Activated CD8-positive, alpha-beta memory T cell treated with anti-CD3 and anti-CD28 coated beads, Interleukin-2, amount 50 U/mL, for 24 hours (primary cell): ENCODE results near the gene RHCG.

ENCODE experiments used
- DNase-seq: peaks from one replicate; pipeline ENCODE4 v3.0.0-alpha.2; 2020; ENCODE audit errors: extremely low read depth

The RHCG gene

GRCh38 chr15:89496155-89497098 lies at the start of gene RHCG:
Gene RHCG (minus strand): TSS chr15:89496583. CDS start chr15:89496544, 39 bp downstream.
- DNase-seq = no peak

DNA sequence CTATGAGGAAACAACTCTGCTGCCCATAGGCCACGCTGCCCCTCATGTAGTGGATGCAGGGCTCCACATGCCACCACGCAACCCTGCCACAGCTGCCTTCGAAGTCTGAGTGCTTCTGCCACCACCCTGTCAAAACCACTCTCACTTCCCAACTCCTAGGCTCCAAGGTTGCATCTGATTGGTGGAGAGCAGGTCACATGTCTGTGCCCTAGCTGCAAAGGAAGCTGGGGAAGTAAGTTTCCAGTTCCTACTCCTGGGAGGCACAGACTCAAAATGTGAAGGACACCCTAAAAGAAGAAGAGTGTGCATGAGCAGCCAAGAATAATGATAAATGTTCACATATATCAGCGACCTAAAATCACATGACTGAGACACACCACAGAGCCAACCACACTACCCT lies 47.0 kb upstream of the RHCG start:
- no peak for DNase-seq

DNA sequence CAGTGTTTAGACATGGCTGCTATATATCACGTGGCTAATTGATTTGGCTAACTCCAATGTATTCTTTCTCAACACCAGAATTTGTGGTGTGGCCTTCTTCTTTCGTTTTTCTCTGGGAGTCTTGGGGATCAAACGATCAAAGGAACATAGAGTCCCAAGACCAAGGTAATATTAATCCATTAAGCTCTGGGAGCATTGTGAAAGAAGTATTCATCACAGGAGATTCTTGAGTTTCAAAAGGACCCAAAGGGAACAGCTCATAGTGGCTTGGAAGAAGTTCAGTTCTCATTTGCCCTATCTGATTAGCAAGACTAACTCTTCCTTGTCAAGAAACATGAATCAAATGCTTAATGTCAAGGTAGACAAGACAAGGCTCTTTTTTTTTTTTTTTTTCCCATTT lies 46.0 kb upstream of the RHCG start:
- no peak for DNase-seq

- DNase-seq = no peak
Measured at GRCh38 chr15:89539027-89539426, 42.6 kb upstream of the RHCG start.

DNA sequence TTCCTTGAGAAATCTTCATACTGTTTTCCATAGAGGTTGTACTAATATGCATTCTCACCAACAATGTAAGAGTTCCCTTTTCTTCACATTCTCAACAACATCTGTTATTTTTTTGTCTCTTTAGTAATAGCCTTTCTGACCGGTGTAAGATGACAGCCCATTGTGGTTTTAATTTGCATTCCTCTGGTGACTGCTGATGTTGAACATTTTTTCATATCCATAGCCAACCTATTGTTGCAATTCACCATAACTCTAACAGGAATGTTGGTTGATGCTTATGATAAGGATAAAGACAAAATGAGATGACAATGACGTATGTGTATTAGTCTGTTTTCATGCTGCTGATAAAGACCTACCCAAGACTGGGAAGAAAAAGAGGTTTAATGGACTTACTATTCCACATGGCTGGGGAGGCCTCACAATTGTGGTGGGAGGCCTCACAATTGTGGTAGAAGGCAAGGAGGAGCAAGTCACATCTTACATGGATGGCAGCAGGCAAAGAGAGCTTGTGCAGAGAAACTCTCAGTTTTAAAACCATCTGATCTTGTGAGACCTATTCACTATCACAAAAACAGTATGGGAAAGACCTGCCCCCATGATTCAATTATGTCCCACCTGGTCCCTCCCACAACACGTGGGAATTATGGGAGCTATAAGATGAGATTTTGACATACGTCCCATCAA lies 37.6 kb upstream of the RHCG start:
- DNase-seq = no peak

GRCh38 chr15:89531796-89532537 lies 35.6 kb upstream of the RHCG start:
- DNase-seq = no peak

DNA sequence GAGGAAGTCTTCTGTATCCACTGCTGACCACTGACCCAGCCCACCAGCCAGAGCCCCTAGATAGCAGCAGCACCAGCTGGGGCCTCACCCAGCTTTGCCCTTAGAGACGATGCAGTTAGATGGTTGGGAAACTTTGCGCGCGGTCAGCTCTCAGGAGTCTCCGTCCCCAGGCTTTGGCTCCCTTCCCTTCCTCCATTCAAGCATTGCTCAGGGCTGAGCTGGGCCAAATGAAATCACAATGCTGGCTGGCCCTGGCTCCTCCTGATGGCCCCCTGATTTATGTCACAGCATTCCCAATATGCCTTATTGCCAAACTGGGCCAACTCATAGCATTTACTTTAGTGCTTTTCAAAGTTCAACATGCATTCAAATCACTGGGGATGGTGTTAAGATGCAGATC lies 34.6 kb upstream of the RHCG start:
- DNase-seq = no peak

GRCh38 chr15:89528757-89529352 lies 32.5 kb upstream of the RHCG start:
- DNase-seq = no peak

DNA sequence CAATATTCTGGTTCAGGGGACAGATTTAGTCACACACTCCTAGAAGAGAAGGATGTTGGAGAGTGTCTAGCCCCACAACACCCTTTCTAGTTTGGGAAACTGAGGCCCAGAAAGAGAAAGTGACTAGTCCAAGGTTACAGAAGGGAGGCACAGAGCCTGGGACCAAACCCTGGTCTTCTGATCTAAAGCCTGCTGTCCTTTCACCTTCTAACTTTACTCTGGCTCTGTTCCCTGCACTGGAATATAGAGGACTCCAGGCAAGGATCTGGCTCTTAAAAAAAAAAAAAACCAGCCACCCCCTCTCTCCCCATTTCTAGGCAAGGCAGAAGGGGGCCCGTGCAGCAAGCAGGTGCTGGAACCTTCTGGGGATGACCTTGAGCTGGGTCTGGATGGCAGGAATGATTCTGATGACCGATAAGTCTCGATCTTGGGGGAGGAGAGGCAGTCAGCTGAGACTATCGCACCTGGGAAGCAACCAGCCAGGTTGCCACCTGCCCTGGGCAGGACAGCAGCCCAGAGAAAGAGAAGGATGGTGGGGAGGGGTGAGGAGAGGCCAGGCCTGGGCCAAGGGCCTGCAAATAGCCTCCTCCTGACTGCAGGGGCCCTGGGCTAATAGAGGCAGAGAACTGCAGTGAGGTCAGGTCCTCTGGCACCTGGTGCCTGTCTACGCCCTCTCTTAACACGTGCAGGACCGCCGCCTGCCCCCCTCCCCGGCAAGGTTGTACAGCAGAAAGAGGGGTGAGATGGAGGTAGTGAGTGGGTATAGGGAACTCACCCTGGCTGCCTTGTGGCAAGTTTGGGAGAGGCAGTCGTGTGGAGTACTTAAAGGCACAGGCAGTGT lies 30.4 kb upstream of the RHCG start:
- DNase-seq = no peak

GRCh38 chr15:89526181-89526580 lies 29.8 kb upstream of the RHCG start:
- no peak for DNase-seq

GRCh38 chr15:89524184-89524583 lies 27.8 kb upstream of the RHCG start:
- DNase-seq = no peak

GRCh38 chr15:89523101-89523500 lies 26.7 kb upstream of the RHCG start:
- DNase-seq = no peak

DNA sequence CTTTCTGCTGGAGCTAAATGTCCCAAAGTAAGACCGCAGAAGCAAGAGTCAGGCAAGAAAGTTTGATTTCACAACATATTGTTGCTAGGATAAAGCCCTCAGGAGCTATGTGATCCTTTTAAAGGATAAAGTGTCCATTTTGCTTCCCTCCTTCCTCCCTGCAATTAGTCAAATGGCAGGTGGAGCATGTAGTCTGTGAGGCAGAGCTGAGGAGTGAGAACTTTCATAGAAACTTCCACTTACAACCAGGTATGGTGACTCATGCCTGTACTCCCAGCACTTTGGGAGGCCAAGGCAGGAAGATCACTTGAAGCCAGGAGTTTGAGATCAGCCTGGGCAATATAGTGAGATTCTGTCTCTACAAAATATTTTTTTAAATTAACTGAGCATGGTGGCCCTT lies 25.2 kb upstream of the RHCG start:
- no peak for DNase-seq

- no peak for DNase-seq
Measured at GRCh38 chr15:89515477-89515876, 19.1 kb upstream of the RHCG start.

GRCh38 chr15:89514596-89515406 lies 18.4 kb upstream of the RHCG start:
- DNase-seq = no peak

- DNase-seq = no peak
Measured at GRCh38 chr15:89514186-89514585, 17.8 kb upstream of the RHCG start.

- DNase-seq = no peak
Measured at GRCh38 chr15:89513284-89513683, 16.9 kb upstream of the RHCG start.

DNA sequence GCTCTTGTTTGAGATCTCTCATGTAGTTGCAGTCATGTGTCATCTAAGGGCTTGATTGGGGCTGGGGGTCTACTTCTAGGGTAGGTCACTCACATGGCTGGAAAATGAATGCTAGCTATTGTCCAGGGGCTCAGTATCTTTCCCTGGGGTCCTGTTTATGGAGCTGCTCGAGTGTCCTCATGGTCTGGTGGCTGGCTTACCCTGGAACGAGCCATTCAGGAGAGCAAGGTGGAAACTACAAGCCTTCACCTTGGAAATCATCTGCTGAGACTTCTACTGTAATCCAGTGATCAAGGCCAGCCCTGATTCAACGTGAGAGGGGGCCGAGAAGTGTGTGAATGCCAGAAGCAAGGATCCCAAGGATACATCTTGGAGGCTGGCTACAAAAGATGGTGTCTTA lies 16.2 kb upstream of the RHCG start:
- no peak for DNase-seq

GRCh38 chr15:89506026-89506686 lies 9.8 kb upstream of the RHCG start:
- DNase-seq = no peak

GRCh38 chr15:89504166-89504565 lies 7.8 kb upstream of the RHCG start:
- DNase-seq = no peak
